Measurements from ENCODE around the gene REX1BD.
A peak's percentile ranks its signal among the peaks of the same experiment; 100 is the strongest.

REX1BD gene

DNA sequence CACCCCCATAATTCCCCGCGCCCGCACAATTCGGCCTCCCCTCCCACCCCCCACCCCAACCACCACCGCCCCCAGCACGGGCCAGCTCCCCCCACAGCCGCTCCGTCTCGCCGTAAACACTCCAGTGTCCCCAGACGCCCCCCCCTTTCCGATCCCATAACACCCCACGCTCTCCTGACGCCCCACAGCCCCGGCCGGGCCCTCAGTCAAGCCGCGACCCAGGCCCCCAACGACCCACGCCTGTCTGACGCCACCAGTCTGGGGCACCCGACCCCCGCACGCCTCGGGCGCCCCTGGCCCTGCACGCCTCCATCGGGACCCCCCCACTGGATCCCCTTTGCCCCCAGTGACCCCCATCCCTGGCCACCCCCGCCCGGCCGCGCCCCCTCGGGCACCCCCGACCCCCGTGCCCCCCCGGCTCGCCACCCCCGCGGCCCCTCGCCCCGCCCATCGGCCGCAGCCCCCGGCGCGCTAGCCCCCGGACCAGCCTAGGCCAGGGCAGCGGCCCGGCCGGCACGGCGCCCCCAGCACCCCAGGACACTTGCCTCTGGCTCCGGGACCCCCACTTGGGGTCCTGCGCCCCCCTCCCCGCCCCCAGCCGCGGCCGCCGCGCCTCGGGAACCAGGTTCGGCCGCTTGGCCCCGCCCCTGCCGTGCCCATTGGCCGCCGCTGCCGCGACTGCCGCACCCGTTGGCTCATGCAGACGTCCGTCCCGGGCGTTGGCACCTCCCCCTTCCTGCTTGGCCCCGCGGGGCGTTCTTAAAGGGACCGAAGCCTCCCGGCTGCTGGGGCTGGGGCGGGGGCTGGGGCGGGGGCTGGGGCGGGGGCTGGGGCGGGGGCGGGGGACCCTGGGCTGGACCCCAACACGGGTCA is 45.4 kb upstream of the REX1BD start, which contains the start of gene FKBP8:
FKBP8 (minus strand) TSS at position 633 of the 873 bp plus-strand sequence. CDS start 1,603 bp downstream, outside the sequence.
- no peaks in the 10 kb centered on the region for H3K27me3 ChIP-seq (ENCODE audit: insufficient read depth, low read length, poor library complexity, severe bottlenecking)
- H3K9ac ChIP-seq (ENCODE audit: low read depth, low read length, poor library complexity, severe bottlenecking), result peak within 1 kb of the TSS; percentile 87
- TF ChIP-seq EZH2phosphoT487 (IDR thresholded peaks at IDR 0.05; ENCODE audit: borderline replicate concordance) (no peak), CTCF (conservative IDR thresholded peaks at IDR 0.05; ENCODE audit: low read length) (no peak)
- peaks cover 4% of the 10 kb centered on the region; the same call in 1 of the 2 replicates for H3K36me3 ChIP-seq (ENCODE audit: insufficient read depth, low read length)
- peaks cover 10% of the 10 kb centered on the region for H4K20me1 ChIP-seq (ENCODE audit: insufficient read depth, low read length, poor library complexity, severe bottlenecking)
- peak within 1 kb of the TSS; percentile 97 for H3K4me3 ChIP-seq (ENCODE audit: low read length, poor library complexity, severe bottlenecking)
- H3K4me1 ChIP-seq (ENCODE audit: insufficient read depth, low read length, poor library complexity, severe bottlenecking), result peaks cover 20% of the 10 kb centered on the region
- H3K79me2 ChIP-seq (ENCODE audit: insufficient read depth, low read length), result peaks cover 19% of the 10 kb centered on the region
- H3K4me2 ChIP-seq (ENCODE audit: low read depth, low read length, poor library complexity, severe bottlenecking), result peak within 1 kb of the TSS; percentile 100
- no peaks in the 10 kb centered on the region for H3F3A ChIP-seq (ENCODE audit: low read depth)
- no peaks in the 10 kb centered on the region for H3K9me2 ChIP-seq (replicated peaks; ENCODE audit: low read depth, low read length)
- H3K9me3 ChIP-seq (ENCODE audit: insufficient read depth, low read depth, low read length), result no peaks in the 10 kb centered on the region
- H2AFZ ChIP-seq (ENCODE audit: low read length), result peak within 1 kb of the TSS; percentile 88

GRCh38 chr19:18543814-18544475 is 44.7 kb upstream of the REX1BD start:
- H3K9ac ChIP-seq (ENCODE audit: low read depth, low read length, poor library complexity, severe bottlenecking), result peak overlapping the region; percentile 55
- TF ChIP-seq EZH2phosphoT487 (IDR thresholded peaks at IDR 0.05; ENCODE audit: borderline replicate concordance) (no peak), CTCF (conservative IDR thresholded peaks at IDR 0.05; ENCODE audit: low read length) (no peak; the same call in 1 of the 2 replicates)
- H4K20me1 ChIP-seq (ENCODE audit: insufficient read depth, low read length, poor library complexity, severe bottlenecking), result peaks cover 10% of the 10 kb centered on the region
- H3K4me3 ChIP-seq (ENCODE audit: low read length, poor library complexity, severe bottlenecking), result peak overlapping the region; percentile 73
- H2AFZ ChIP-seq (ENCODE audit: low read length), result peak overlapping the region; percentile 88
- no peaks in the 10 kb centered on the region for H3K9me2 ChIP-seq (replicated peaks; ENCODE audit: low read depth, low read length)
- H3K4me1 ChIP-seq (ENCODE audit: insufficient read depth, low read length, poor library complexity, severe bottlenecking), result peaks cover 20% of the 10 kb centered on the region
- H3F3A ChIP-seq (ENCODE audit: low read depth), result no peaks in the 10 kb centered on the region
- peaks cover 4% of the 10 kb centered on the region; the same call in 1 of the 2 replicates for H3K36me3 ChIP-seq (ENCODE audit: insufficient read depth, low read length)
- H3K27me3 ChIP-seq (ENCODE audit: insufficient read depth, low read length, poor library complexity, severe bottlenecking), result no peaks in the 10 kb centered on the region
- peaks cover 19% of the 10 kb centered on the region for H3K79me2 ChIP-seq (ENCODE audit: insufficient read depth, low read length)
- H3K9me3 ChIP-seq (ENCODE audit: insufficient read depth, low read depth, low read length), result no peaks in the 10 kb centered on the region
- peak overlapping the region; percentile 80 for H3K4me2 ChIP-seq (ENCODE audit: low read depth, low read length, poor library complexity, severe bottlenecking)

DNA sequence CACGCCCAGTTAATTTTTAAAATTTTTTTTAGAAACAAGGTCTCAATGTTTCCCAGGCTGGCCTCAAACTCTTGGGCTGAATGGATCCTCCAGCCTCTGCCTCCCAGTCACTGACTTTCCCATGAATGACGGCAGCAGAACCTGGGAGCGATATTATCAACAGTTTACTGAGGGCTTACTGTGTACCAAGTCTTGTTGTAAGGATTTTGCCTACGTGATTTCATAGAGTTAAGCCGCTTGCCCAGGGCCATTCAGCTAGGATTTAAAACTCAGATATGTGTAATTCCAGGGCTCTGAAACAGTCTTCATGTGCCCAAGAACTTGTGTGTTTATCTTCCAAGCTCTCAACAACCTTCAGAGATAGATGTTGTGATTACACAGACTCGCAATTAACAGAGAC is 37.0 kb upstream of the REX1BD start:
- no peaks in the 10 kb centered on the region for H3K9me3 ChIP-seq (ENCODE audit: insufficient read depth, low read depth, low read length)
- no peaks in the 10 kb centered on the region for H3K79me2 ChIP-seq (ENCODE audit: insufficient read depth, low read length)
- H3K4me3 ChIP-seq (ENCODE audit: low read length, poor library complexity, severe bottlenecking), result no peak overlapping the region
- H3K9me2 ChIP-seq (replicated peaks; ENCODE audit: low read depth, low read length), result no peaks in the 10 kb centered on the region
- no peak overlapping the region for H3K4me2 ChIP-seq (ENCODE audit: low read depth, low read length, poor library complexity, severe bottlenecking)
- no peaks in the 10 kb centered on the region for H4K20me1 ChIP-seq (ENCODE audit: insufficient read depth, low read length, poor library complexity, severe bottlenecking)
- H3K4me1 ChIP-seq (ENCODE audit: insufficient read depth, low read length, poor library complexity, severe bottlenecking), result no peaks in the 10 kb centered on the region
- no peaks in the 10 kb centered on the region for H3K36me3 ChIP-seq (ENCODE audit: insufficient read depth, low read length)
- H3K9ac ChIP-seq (ENCODE audit: low read depth, low read length, poor library complexity, severe bottlenecking), result no peak overlapping the region
- no peak overlapping the region for H2AFZ ChIP-seq (ENCODE audit: low read length)
- no peaks in the 10 kb centered on the region for H3K27me3 ChIP-seq (ENCODE audit: insufficient read depth, low read length, poor library complexity, severe bottlenecking)
- no peaks in the 10 kb centered on the region; the same call in 1 of the 2 replicates for H3F3A ChIP-seq (ENCODE audit: low read depth)
- no peak for TF ChIP-seq EZH2phosphoT487 (IDR thresholded peaks at IDR 0.05; ENCODE audit: borderline replicate concordance)
- no peak for TF ChIP-seq CTCF (conservative IDR thresholded peaks at IDR 0.05; ENCODE audit: low read length)
